ENCODE data around the gene ODAD4. TPM values are rescaled to one million over a fixed set of nuclear protein-coding genes. Genes with fewer than 3 reads are reported as not detected.

ODAD4 gene
- total and polyA plus RNA-seq, 2 of the 8 experiments (the other 6 are each of a cell fraction or from before 2014, with no cell fraction given): 0.48 to 1.3 TPM

DNA sequence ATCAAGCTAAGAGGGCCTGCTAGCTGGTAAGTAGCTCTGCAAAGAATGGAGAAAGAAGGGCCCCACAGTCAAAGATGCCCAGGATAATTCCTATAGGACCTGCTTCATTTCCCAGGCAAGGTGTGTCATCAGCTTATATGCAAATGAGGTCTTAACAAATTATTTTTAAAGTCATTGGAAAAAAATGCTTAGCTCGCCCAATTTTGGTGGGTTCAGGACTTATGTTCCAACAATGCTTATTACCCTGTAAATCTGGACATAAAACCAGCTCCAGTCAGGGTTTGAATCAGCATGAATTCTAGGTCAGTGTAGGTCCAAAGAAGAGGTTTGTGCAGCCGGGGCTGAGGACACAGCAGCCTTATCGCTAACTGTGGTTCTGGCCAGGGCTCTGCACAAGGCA lies 37.0 kb upstream of the ODAD4 start:
- FAIRE-seq: no peak
- H4K5ac ChIP-seq (ENCODE audit: insufficient read length, low read depth, low read length): no peak overlapping the region
- no peak overlapping the region for H3K4ac ChIP-seq (replicated peaks; ENCODE audit: insufficient read length, low read depth, low read length)
- H2BK15ac ChIP-seq (ENCODE audit: low read length): no peak overlapping the region
- no peak overlapping the region for H3K4me2 ChIP-seq (ENCODE audit: insufficient read depth in 1 of 2, low read depth in 2 of 2, low read length in 2 of 2)
- H2BK12ac ChIP-seq (ENCODE audit: low read depth, low read length): no peak overlapping the region
- no peak overlapping the region for H3K9ac ChIP-seq (replicated peaks in 1 of 4; ENCODE audit: extremely low read depth in 1 of 4, low read depth in 3 of 4, low read length in 3 of 4)
- 94% methylated on average over 3 of the region's 3 CpGs; no CpG with 5 or more reads in 1 of the 2 experiments for WGBS, 2 experiments (ENCODE audit: extremely low coverage in 1 of 2, insufficient coverage in 1 of 2, insufficient read length in 1 of 2, insufficient replicate concordance in 2 of 2, low coverage in 1 of 2, low lambda C conversion rate in 2 of 2, missing lambda C conversion rate in 1 of 2)
- DNase-seq (ENCODE audit: low read depth in 1 of 2, low spot score in 2 of 2): no peak
- H3K79me2 ChIP-seq (ENCODE audit: control insufficient read depth in 1 of 2, insufficient read depth in 2 of 2, low read length in 2 of 2): no peaks in the 10 kb centered on the region; a peak in 1 of 4 replicates
- no peaks in the 10 kb centered on the region for H3K4me1 ChIP-seq (replicated peaks in 1 of 4; ENCODE audit: control insufficient read depth in 3 of 4, insufficient read depth in 4 of 4, low read length in 3 of 4)
- peaks cover 3% of the 10 kb centered on the region for H3K79me1 ChIP-seq (ENCODE audit: low read depth, low read length)
- ChIA-PET CTCF (ENCODE audit: partially characterized antibody) (interaction anchor here (1.3 to 1.8 kb wide), 3 partner anchors 9 to 44 kb away, joined by 3 to 5 read pairs (median 4); no protein-coding TSS in a partner anchor), POLR2A (ENCODE audit: partially characterized antibody) (interaction anchor here (0.9 to 6.0 kb wide), 6 partner anchors 9 to 159 kb away, joined by 3 to 33 read pairs (median 4); partner anchors contain the start of gene KLHL11)
- no peak overlapping the region for H3K14ac ChIP-seq (ENCODE audit: insufficient read length)
- no peak overlapping the region for H4K8ac ChIP-seq (ENCODE audit: extremely low read depth, insufficient read depth, low read length)
- no peak overlapping the region for H3K23ac ChIP-seq (ENCODE audit: insufficient read length)
- no peak overlapping the region; the same call in 1 of the 2 replicates for H2BK5ac ChIP-seq (ENCODE audit: low read depth, low read length)
- H2BK20ac ChIP-seq (ENCODE audit: low read length): no peak overlapping the region
- peaks cover 51 to 95% (median 81%) of the 10 kb centered on the region in 4 experiments for H3K36me3 ChIP-seq (ENCODE audit: control insufficient read depth in 2 of 4, insufficient read depth in 4 of 4, low read length in 3 of 4)
- no peak overlapping the region for H3K18ac ChIP-seq (ENCODE audit: extremely low read depth, low read length)
- no peak overlapping the region for H3K27ac ChIP-seq (ENCODE audit: low read depth, low read length)
- no peak overlapping the region for H2AFZ ChIP-seq (ENCODE audit: low read length)
- no peaks in the 10 kb centered on the region for H3K27me3 ChIP-seq (replicated peaks in 1 of 4; ENCODE audit: control insufficient read depth in 3 of 4, extremely low read depth in 1 of 4, insufficient read depth in 3 of 4, low read length in 3 of 4)
- no peak overlapping the region for H3K56ac ChIP-seq (replicated peaks; ENCODE audit: insufficient read length, low read depth, low read length)
- no peak overlapping the region for H4K91ac ChIP-seq (replicated peaks; ENCODE audit: insufficient read length, low read length)
- H3K4me3 ChIP-seq (ENCODE audit: extremely low read depth in 1 of 4, insufficient read depth in 2 of 4, low read depth in 3 of 4, low read length in 4 of 4): no peak overlapping the region
- no peak overlapping the region for H2BK120ac ChIP-seq (replicated peaks; ENCODE audit: low read depth, low read length)
- no peaks in the 10 kb centered on the region for H3K23me2 ChIP-seq (ENCODE audit: low read depth, low read length)
- H3K9me3 ChIP-seq (ENCODE audit: insufficient read depth in 2 of 2, low read depth in 1 of 2, low read length in 1 of 2): no peaks in the 10 kb centered on the region
- TF ChIP-seq, protein P1, sequence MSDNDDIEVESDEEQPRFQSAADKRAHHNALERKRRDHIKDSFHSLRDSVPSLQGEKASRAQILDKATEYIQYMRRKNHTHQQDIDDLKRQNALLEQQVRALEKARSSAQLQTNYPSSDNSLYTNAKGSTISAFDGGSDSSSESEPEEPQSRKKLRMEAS (IDR thresholded peaks at IDR 0.05): no peak
- H2AK5ac ChIP-seq (ENCODE audit: low read depth, low read length): no peak overlapping the region
- H4K20me1 ChIP-seq (replicated peaks in 1 of 2; ENCODE audit: control insufficient read depth in 1 of 2, insufficient read depth in 2 of 2, low read length in 2 of 2): peaks cover 3 to 20% of the 10 kb centered on the region in 2 experiments

Measured in H1 (cell line).